Naive thymus-derived CD4-positive, alpha-beta T cell (primary cell): ENCODE measurements around the gene NFKB2. TPM values are rescaled to one million over a fixed set of nuclear protein-coding genes. Genes with fewer than 3 reads are reported as not detected.

Experiments
- ATAC-seq: fragments of 150-1000 bp; cut with Tn5 transposase; 2 replicates; pipeline ENCODE4 v1.10.0; 2021; ENCODE audit warnings: mild to moderate bottlenecking, moderate library complexity
- CTCF ChIA-PET: fragments of 350-600 bp; sonication (Branson Sonifier 250); formaldehyde crosslinking; loops from one replicate; lab custom pipeline; 2021; ENCODE audit warnings: antibody characterized with exemption; lab: Charles Lee
- POLR2A ChIA-PET: fragments of 350-600 bp; sonication (Branson Sonifier 250); formaldehyde crosslinking; loops from one replicate; lab custom pipeline; 2021; ENCODE audit warnings: antibody characterized with exemption, inconsistent platforms; lab: Charles Lee
- DNase-seq, 9 donors: peaks; one replicate each; pipeline versions ENCODE4 v3.0.0 to v3.0.0-alpha.2; 2020 to 2022; ENCODE audit warnings: mixed read lengths in 1 of 9
- H3K27ac ChIP-seq: one replicate; pipeline ENCODE4 v1.7.0; 2013; ENCODE audit warnings: mild to moderate bottlenecking, low read depth, low read length, moderate library complexity
- H3K27me3 ChIP-seq, 2 donors: one replicate each; pipeline ENCODE4 v1.7.0; 2013; ENCODE audit warnings: low read length in 2 of 2, mild to moderate bottlenecking in 2 of 2, moderate library complexity in 2 of 2; ENCODE audit not compliant: control insufficient read depth in 2 of 2, insufficient read depth in 2 of 2
- H3K36me3 ChIP-seq, 3 experiments: 1 replicate in 2 of 3; 2 replicates in 1 of 3; pipeline ENCODE4 v1.7.0; 2013; ENCODE audit warnings: low read length in 3 of 3, mild to moderate bottlenecking in 3 of 3, moderate library complexity in 1 of 3; ENCODE audit not compliant: insufficient read depth in 3 of 3, control insufficient read depth in 2 of 3
- H3K4me1 ChIP-seq, 2 donors: one replicate each; pipeline ENCODE4 v1.7.0; 2013; ENCODE audit warnings: low read length in 2 of 2, mild to moderate bottlenecking in 2 of 2, moderate library complexity in 1 of 2; ENCODE audit not compliant: control insufficient read depth in 2 of 2, insufficient read depth in 2 of 2
- H3K4me3 ChIP-seq: 2 replicates; pipeline ENCODE4 v1.7.0; 2013; ENCODE audit warnings: mild to moderate bottlenecking, low read length
- H3K9me3 ChIP-seq, 3 experiments: 1 replicate in 2 of 3; 2 replicates in 1 of 3; pipeline ENCODE4 v1.7.0; 2013; ENCODE audit warnings: low read length in 3 of 3; ENCODE audit not compliant: control insufficient read depth in 2 of 3
- H3K27ac Mint-ChIP-seq, 9 donors: one replicate each; pipeline ENCODE4 v1.8.0; 2020 to 2022; ENCODE audit warnings: mixed read lengths in 9 of 9, mild to moderate bottlenecking in 8 of 9, moderate library complexity in 5 of 9, inconsistent platforms in 2 of 9
- H3K27me3 Mint-ChIP-seq, 5 donors: one replicate each; pipeline ENCODE4 v1.8.0; 2021 to 2022; ENCODE audit warnings: mixed read lengths in 5 of 5, mild to moderate bottlenecking in 1 of 5
- H3K36me3 Mint-ChIP-seq, 5 donors: one replicate each; pipeline ENCODE4 v1.8.0; 2020 to 2022; ENCODE audit warnings: mixed read lengths in 5 of 5, mild to moderate bottlenecking in 3 of 5, inconsistent platforms in 1 of 5
- H3K4me1 Mint-ChIP-seq, 7 donors: one replicate each; pipeline ENCODE4 v1.8.0; 2020 to 2022; ENCODE audit warnings: mixed read lengths in 7 of 7, mild to moderate bottlenecking in 3 of 7, inconsistent platforms in 1 of 7
- H3K4me3 Mint-ChIP-seq, 10 donors: one replicate each; pipeline ENCODE4 v1.8.0; 2020 to 2022; ENCODE audit warnings: mild to moderate bottlenecking in 10 of 10, mixed read lengths in 10 of 10, moderate library complexity in 6 of 10, inconsistent platforms in 2 of 10
- H3K9me3 Mint-ChIP-seq, 11 donors: one replicate each; pipeline ENCODE4 v1.8.0; 2020 to 2022; ENCODE audit warnings: mixed read lengths in 11 of 11, mild to moderate bottlenecking in 4 of 11, inconsistent platforms in 1 of 11, moderate library complexity in 1 of 11
- intact Hi-C, 2 donors: fragments of 100-400 bp; cut with micrococcal nuclease; formaldehyde crosslinking; loops; one replicate each; pipeline ENCODE4 v1.15.1; 2023
- polyA plus RNA-seq, 2 donors: library from polyadenylated mRNA; unstranded; fragments of 300-500 nt; fragmentation: Illumina TruSeq; gene quantifications; one replicate each; pipeline ENCODE4 v1.2.3, GENCODE V29; 2021
- total RNA-seq, 6 experiments: library from RNA in 5 of 6; stranded (reverse) in 5 of 6; gene quantifications; 1 replicate in 5 of 6; 2 replicates in 1 of 6; pipeline ENCODE4 v1.2.3 and lab custom pipeline; 2021 to 2026

Gene NFKB2
- total and polyA plus RNA-seq, 7 experiments from 2014 or later: 8.7 to 271 (median 147) TPM

GRCh38 chr10:102393411-102394078, 2.0 kb upstream of the NFKB2 start:
- peaks cover 17 to 41% (median 35%) of the 10 kb centered on the region in 7 donors for H3K4me1 Mint-ChIP-seq
- peaks cover 0 to 29% (median 4%) of the 10 kb centered on the region in 5 donors for H3K36me3 Mint-ChIP-seq
- no peaks in the 10 kb centered on the region for H3K9me3 Mint-ChIP-seq
- peak overlapping the region; percentile 78 for H3K4me3 ChIP-seq
- no peak for DNase-seq
- H3K27ac ChIP-seq: peak overlapping the region; percentile 100
- no peaks in the 10 kb centered on the region for H3K9me3 ChIP-seq
- H3K4me1 ChIP-seq: peaks cover 16 to 19% of the 10 kb centered on the region in 2 donors
- POLR2A ChIA-PET: interaction anchor here (0.6 to 9.0 kb wide), 12 partner anchors 9 to 242 kb away, joined by 3 to 90 read pairs (median 4); partner anchors contain the start of genes C10orf95, CUEDC2 and FBXL15
- CTCF ChIA-PET: interaction anchor here (0.6 to 6.0 kb wide), 14 partner anchors 9 to 270 kb away, joined by 3 to 40 read pairs (median 5); partner anchors contain the start of genes ACTR1A and FBXL15
- peaks cover 0 to 4% (median 0%) of the 10 kb centered on the region in 5 donors for H3K27me3 Mint-ChIP-seq
- H3K27ac Mint-ChIP-seq: peak overlapping the region; percentile 94 to 100 (median 100)
- H3K36me3 ChIP-seq: peaks cover 0 to 23% (median 9%) of the 10 kb centered on the region in 3 experiments
- peak overlapping the region; percentile 92 to 99 (median 96) for H3K4me3 Mint-ChIP-seq
- no peaks in the 10 kb centered on the region for H3K27me3 ChIP-seq
- intact Hi-C loops: loop anchor here (1.0 to 10.0 kb wide), 25 partner anchors 11 to 1731 kb away; partner anchors contain the start of genes ACTR1A (in 2 of the 2), ARL3 (in 2 of the 2), CUEDC2 (in 2 of the 2) and GBF1 (in 2 of the 2)
- no peak for ATAC-seq

DNA sequence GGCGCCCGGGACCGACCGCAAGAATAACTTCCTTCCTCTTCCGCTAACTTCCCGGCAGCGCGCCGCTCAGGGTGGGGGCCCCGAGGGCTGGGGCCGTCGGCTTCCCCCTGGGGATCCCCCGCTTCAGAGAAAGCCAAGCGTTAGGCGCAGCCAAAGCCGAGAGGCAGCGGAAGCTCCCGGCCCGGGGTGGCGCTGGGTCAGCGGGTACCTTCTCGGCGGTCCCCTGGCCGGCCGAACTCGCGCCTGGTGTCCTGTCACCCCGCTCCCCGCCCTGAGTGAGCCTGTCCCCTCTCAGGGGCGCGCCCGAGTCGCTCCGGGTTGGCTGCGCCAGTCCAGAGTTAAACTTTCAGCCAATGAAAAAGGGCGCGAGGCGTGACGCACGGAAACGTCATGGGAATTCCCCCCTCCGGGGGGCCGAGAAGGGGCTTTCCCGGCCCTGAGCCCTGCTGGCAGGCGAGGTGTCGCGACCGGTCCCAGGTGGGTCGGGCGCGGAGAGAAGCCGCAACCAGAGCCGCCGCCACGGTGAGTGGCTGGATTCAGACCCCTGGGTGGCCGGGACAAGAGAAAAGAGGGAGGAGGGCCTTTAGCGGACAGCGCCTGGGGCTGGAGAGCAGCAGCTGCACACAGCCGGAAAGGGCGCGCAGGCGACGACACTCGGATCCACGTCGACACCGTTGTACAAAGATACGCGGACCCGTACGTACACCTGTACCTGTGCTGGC, 1.3 kb upstream of the NFKB2 start:
- ATAC-seq (peak; percentile 83), DNase-seq (peak; percentile 96 to 100 (median 99))
- peaks cover 0 to 4% (median 0%) of the 10 kb centered on the region in 5 donors for H3K27me3 Mint-ChIP-seq
- Histone ChIP-seq H3K9me3 (no peaks in the 10 kb centered on the region), H3K27me3 (no peaks in the 10 kb centered on the region), H3K36me3 (peaks cover 0 to 26% (median 9%) of the 10 kb centered on the region in 3 experiments), H3K4me1 (peaks cover 16 to 24% of the 10 kb centered on the region in 2 donors), H3K4me3 (peak overlapping the region; percentile 78), H3K27ac (peak overlapping the region; percentile 100)
- intact Hi-C loops: loop anchor here (1.0 to 10.0 kb wide), 25 partner anchors 10 to 1731 kb away; partner anchors contain the start of genes ACTR1A (in 2 of the 2), ARL3 (in 2 of the 2), CUEDC2 (in 2 of the 2) and GBF1 (in 2 of the 2)
- ChIA-PET CTCF (interaction anchor here (0.7 to 6.0 kb wide), 14 partner anchors 9 to 271 kb away, joined by 3 to 40 read pairs (median 5); partner anchors contain the start of genes ACTR1A and FBXL15), POLR2A (interaction anchor here (0.6 to 9.0 kb wide), 19 partner anchors 8 to 252 kb away, joined by 3 to 90 read pairs (median 4); partner anchors contain the start of genes ACTR1A, C10orf95, CUEDC2 and FBXL15)
- H3K9me3 Mint-ChIP-seq: no peaks in the 10 kb centered on the region
- H3K4me1 Mint-ChIP-seq: peaks cover 20 to 45% (median 39%) of the 10 kb centered on the region in 7 donors
- peak overlapping the region; percentile 92 to 99 (median 96) for H3K4me3 Mint-ChIP-seq
- H3K36me3 Mint-ChIP-seq: peaks cover 0 to 30% (median 4%) of the 10 kb centered on the region in 5 donors
- peak overlapping the region; percentile 94 to 100 (median 100) for H3K27ac Mint-ChIP-seq

GRCh38 chr10:102394801-102395399, 605 bp upstream of the NFKB2 start:
- peak overlapping the region; percentile 78 for H3K4me3 ChIP-seq
- H3K27ac Mint-ChIP-seq: peak overlapping the region; percentile 94 to 100 (median 100)
- H3K36me3 ChIP-seq: peaks cover 0 to 26% (median 9%) of the 10 kb centered on the region in 3 experiments
- ChIA-PET CTCF (interaction anchor here (1.3 to 6.0 kb wide), 8 partner anchors 27 to 189 kb away, joined by 3 to 40 read pairs (median 5); partner anchors contain the start of genes ACTR1A and FBXL15), POLR2A (interaction anchor here (0.6 to 9.0 kb wide), 16 partner anchors 16 to 252 kb away, joined by 3 to 90 read pairs (median 5); partner anchors contain the start of genes ACTR1A, C10orf95, CUEDC2 and FBXL15)
- H3K27ac ChIP-seq: peak overlapping the region; percentile 100
- H3K9me3 Mint-ChIP-seq: no peaks in the 10 kb centered on the region
- H3K36me3 Mint-ChIP-seq: peaks cover 0 to 35% (median 4%) of the 10 kb centered on the region in 5 donors
- H3K4me3 Mint-ChIP-seq: peak overlapping the region; percentile 92 to 99 (median 96)
- H3K27me3 Mint-ChIP-seq: peaks cover 0 to 4% (median 0%) of the 10 kb centered on the region in 5 donors
- no peaks in the 10 kb centered on the region for H3K27me3 ChIP-seq
- no peaks in the 10 kb centered on the region for H3K9me3 ChIP-seq
- H3K4me1 Mint-ChIP-seq: peaks cover 20 to 50% (median 45%) of the 10 kb centered on the region in 7 donors
- peak; percentile 9 for ATAC-seq
- peak in 1 of 9 donors; percentile 82 for DNase-seq
- peaks cover 20 to 27% of the 10 kb centered on the region in 2 donors for H3K4me1 ChIP-seq
- intact Hi-C loops: loop anchor here (1.0 to 10.0 kb wide), 29 partner anchors 9 to 1730 kb away; partner anchors contain the start of genes ACTR1A (in 2 of the 2), ARL3 (in 2 of the 2), CUEDC2 (in 2 of the 2) and GBF1 (in 2 of the 2)

DNA sequence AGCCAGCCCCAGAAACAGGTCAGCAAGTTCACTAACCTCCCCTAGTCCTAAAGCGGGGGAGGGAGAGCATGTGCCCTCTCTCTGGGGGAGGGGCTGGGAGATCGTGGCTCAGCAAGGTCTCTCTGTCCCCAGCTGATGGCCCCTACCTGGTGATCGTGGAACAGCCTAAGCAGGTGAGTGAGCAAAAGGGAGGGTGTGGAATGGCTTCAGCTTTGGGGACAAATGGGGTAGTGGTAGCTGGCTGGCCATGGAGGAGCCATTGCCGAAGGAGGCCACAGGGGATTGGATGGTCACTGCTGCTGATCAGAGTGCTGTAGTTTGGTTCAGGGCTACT, 779 bp downstream of the NFKB2 start:
- POLR2A ChIA-PET: interaction anchor here (0.6 to 9.0 kb wide), 11 partner anchors 8 to 279 kb away, joined by 3 to 90 read pairs (median 3); partner anchors contain the start of genes C10orf95, CUEDC2, FBXL15 and TRIM8
- intact Hi-C loops: loop anchor here (10.0 kb wide), 3 partner anchors 319 to 1729 kb away; partner anchors contain the start of genes ARL3 (in 1 of the 2), SFR1 (in 1 of the 2), SFXN2 (in 1 of the 2) and TAF5 (in 1 of the 2)
- peaks cover 0 to 39% (median 9%) of the 10 kb centered on the region in 3 experiments for H3K36me3 ChIP-seq
- H3K9me3 ChIP-seq: no peaks in the 10 kb centered on the region
- CTCF ChIA-PET: interaction anchor here (1.4 to 6.0 kb wide), 3 partner anchors 26 to 83 kb away, joined by 4 to 40 read pairs (median 4); partner anchors contain the start of gene FBXL15
- peaks cover 0 to 41% (median 4%) of the 10 kb centered on the region in 5 donors for H3K36me3 Mint-ChIP-seq
- peak overlapping the region; percentile 100 for H3K27ac ChIP-seq
- no peaks in the 10 kb centered on the region for H3K27me3 Mint-ChIP-seq
- peak overlapping the region; percentile 78 for H3K4me3 ChIP-seq
- peaks cover 20 to 52% (median 46%) of the 10 kb centered on the region in 7 donors for H3K4me1 Mint-ChIP-seq
- peak overlapping the region; percentile 91 to 99 (median 96) for H3K4me3 Mint-ChIP-seq
- peak overlapping the region; percentile 94 to 100 (median 100) for H3K27ac Mint-ChIP-seq
- H3K9me3 Mint-ChIP-seq: no peaks in the 10 kb centered on the region
- ATAC-seq (no peak), DNase-seq (peak in 1 of 9 donors; percentile 38)
- peaks cover 25 to 31% of the 10 kb centered on the region in 2 donors for H3K4me1 ChIP-seq
- H3K27me3 ChIP-seq: no peaks in the 10 kb centered on the region

DNA sequence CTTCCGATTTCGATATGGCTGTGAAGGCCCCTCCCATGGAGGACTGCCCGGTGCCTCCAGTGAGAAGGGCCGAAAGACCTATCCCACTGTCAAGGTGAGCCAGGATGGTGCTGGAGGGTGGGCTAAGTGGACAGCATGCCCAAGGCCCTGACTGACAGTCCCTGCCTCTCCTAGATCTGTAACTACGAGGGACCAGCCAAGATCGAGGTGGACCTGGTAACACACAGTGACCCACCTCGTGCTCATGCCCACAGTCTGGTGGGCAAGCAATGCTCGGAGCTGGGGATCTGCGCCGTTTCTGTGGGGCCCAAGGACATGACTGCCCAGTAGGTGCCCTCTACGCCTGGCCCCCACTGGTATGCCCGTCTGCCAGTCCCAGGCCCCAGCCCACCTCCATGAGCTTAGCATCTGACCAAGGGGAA, 1.2 kb downstream of the NFKB2 start:
- Histone ChIP-seq H3K27me3 (no peaks in the 10 kb centered on the region), H3K4me3 (peak overlapping the region; percentile 78), H3K27ac (peak overlapping the region; percentile 100), H3K4me1 (peaks cover 25 to 31% of the 10 kb centered on the region in 2 donors), H3K36me3 (peaks cover 0 to 43% (median 9%) of the 10 kb centered on the region in 3 experiments), H3K9me3 (no peaks in the 10 kb centered on the region)
- intact Hi-C loops: loop anchor here (10.0 kb wide), 3 partner anchors 318 to 1728 kb away; partner anchors contain the start of genes ARL3 (in 1 of the 2), SFR1 (in 1 of the 2), SFXN2 (in 1 of the 2) and TAF5 (in 1 of the 2)
- no peaks in the 10 kb centered on the region for H3K27me3 Mint-ChIP-seq
- ChIA-PET POLR2A (interaction anchor here (0.6 to 9.0 kb wide), 12 partner anchors 8 to 278 kb away, joined by 3 to 90 read pairs (median 4); partner anchors contain the start of genes C10orf95, CUEDC2 and FBXL15), CTCF (interaction anchor here (0.7 to 6.0 kb wide), 6 partner anchors 10 to 167 kb away, joined by 3 to 40 read pairs (median 4); partner anchors contain the start of gene FBXL15)
- no peaks in the 10 kb centered on the region for H3K9me3 Mint-ChIP-seq
- H3K4me3 Mint-ChIP-seq: peak overlapping the region; percentile 91 to 99 (median 96)
- ATAC-seq (no peak), DNase-seq (no peak)
- peaks cover 20 to 52% (median 46%) of the 10 kb centered on the region in 7 donors for H3K4me1 Mint-ChIP-seq
- peak overlapping the region; percentile 94 to 100 (median 100) for H3K27ac Mint-ChIP-seq
- peaks cover 0 to 42% (median 4%) of the 10 kb centered on the region in 5 donors for H3K36me3 Mint-ChIP-seq
